AG10803 (cell line): ENCODE results near the gene MGAT5.

Source experiments
- DNase-seq: peaks from one replicate; pipeline ENCODE4 v3.0.0; 2010; ENCODE audit warnings: low read depth
- H3K4me3 ChIP-seq: 2 replicates; pipeline ENCODE4 v1.5.1; 2011; ENCODE audit warnings: mild to moderate bottlenecking, low read length, control low read depth
- TF ChIP-seq, protein P1 (sequence below): conservative IDR thresholded peaks from 2 replicates; pipeline ENCODE4 v1.5.1; 2011; ENCODE audit warnings: mild to moderate bottlenecking, low read length, control low read depth, inconsistent platforms

The MGAT5 gene

DNA sequence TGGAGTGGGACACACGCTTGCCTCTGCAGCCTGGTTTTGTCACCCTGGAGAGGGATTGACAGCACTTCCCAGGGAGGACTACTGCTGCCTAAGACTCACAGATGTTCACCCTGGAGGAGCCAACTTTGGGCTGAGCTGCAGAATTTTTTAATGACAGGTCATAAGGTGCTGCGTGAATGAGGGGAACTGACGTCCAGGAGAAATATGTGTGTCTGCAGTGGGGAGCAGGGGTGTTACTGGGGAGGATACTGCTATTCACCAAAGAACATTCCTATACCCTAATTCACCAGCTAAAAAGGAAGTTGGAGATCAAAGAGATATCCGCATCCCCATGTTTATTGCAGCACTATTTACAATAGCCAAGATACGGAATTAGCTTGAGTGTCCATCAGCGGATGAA, 144.4 kb downstream of the MGAT5 start:
- TF ChIP-seq, protein P1, sequence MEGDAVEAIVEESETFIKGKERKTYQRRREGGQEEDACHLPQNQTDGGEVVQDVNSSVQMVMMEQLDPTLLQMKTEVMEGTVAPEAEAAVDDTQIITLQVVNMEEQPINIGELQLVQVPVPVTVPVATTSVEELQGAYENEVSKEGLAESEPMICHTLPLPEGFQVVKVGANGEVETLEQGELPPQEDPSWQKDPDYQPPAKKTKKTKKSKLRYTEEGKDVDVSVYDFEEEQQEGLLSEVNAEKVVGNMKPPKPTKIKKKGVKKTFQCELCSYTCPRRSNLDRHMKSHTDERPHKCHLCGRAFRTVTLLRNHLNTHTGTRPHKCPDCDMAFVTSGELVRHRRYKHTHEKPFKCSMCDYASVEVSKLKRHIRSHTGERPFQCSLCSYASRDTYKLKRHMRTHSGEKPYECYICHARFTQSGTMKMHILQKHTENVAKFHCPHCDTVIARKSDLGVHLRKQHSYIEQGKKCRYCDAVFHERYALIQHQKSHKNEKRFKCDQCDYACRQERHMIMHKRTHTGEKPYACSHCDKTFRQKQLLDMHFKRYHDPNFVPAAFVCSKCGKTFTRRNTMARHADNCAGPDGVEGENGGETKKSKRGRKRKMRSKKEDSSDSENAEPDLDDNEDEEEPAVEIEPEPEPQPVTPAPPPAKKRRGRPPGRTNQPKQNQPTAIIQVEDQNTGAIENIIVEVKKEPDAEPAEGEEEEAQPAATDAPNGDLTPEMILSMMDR: no peak
- no peak overlapping the region for H3K4me3 ChIP-seq
- peak; percentile 90 for DNase-seq

DNA sequence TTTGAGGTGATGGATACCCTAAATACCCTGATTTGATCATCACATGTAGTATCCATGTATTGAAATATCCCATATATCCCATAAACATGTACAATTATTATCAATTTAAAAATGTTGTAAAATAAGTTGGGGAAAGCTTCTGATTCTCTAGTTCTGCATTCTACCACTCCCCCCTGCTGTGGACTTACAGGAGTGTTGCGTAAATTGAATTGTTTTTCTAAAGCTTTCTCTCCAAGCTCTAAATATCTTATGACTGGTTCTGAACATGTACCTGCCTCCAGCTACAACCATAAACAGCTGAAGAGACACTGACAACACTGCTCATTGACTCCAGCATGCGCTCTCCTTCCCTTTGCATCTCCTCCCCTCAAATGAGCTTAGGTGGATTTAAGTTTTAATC, 145.2 kb downstream of the MGAT5 start:
- TF ChIP-seq, protein P1: no peak
- peak; percentile 17 for DNase-seq

DNA sequence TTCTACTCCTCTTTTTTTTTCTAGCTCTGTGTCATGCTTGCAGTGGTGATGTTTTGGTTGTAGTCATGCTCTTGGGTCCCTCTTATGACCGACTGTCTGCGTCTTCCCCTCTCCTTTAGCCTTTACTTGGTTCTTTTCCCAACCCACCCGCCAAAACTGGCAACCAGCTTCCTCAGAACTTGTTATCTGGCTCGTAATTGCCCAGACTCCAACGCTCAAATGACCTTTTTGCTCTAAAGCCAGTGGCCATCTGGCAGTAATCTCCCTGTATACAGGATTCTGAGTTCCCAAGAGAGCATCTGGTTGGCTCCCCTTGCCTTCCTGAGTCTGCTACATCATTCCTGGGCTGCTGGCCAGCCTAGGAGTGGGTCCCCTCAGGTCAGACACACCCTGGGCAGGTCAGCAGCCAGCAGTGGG, 147.2 kb downstream of the MGAT5 start:
- peak; percentile 57 for DNase-seq
- TF ChIP-seq, protein P1: no peak
- H3K4me3 ChIP-seq: no peak overlapping the region

More for the DNA sequence above, 145.2 kb downstream of the MGAT5 start:
- no peak overlapping the region for H3K4me3 ChIP-seq

DNA sequence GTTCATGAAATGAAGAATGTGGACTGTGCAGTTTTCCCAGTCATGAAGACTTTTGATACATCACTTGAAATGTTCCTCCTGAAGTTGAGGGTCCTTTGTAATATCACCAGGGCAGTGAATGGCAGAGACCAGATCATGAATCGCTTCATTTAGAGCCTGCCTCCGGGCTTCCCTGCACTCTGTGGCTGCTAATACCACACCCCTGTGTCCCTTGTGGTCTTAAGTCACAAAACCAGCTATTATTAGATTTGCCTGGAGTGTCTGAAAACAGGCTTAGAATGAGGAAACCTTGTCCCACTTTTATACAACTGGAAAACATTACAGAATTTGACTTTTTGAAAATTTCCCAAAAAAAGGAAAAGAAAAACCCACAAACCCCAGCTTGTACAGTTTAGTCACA, 147.9 kb downstream of the MGAT5 start:
- DNase-seq: peak; percentile 53
- TF ChIP-seq, protein P1: no peak; the same call in 1 of the 2 replicates
- no peak overlapping the region for H3K4me3 ChIP-seq

DNA sequence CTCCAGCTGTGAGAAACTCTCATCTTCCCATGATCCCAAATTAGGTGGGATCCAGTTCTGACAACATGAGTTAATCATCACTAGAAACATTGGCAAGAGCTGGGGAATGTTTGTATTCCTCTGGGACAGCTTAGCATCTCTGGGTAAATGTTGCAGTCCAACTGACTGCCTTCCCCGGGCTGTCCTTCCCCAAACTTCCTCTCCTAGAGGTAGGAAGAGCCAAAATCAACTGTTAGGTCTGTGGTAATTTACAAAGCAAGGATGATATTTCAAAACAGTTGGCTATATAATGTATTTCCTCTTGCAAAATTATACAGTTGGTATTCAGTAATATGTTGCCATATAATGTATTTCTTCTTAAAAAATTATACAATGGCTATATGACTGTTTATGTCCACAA, 148.5 kb downstream of the MGAT5 start:
- DNase-seq: peak; percentile 96
- TF ChIP-seq, protein P1: no peak; the same call in 1 of the 2 replicates
- H3K4me3 ChIP-seq: no peak overlapping the region

DNA sequence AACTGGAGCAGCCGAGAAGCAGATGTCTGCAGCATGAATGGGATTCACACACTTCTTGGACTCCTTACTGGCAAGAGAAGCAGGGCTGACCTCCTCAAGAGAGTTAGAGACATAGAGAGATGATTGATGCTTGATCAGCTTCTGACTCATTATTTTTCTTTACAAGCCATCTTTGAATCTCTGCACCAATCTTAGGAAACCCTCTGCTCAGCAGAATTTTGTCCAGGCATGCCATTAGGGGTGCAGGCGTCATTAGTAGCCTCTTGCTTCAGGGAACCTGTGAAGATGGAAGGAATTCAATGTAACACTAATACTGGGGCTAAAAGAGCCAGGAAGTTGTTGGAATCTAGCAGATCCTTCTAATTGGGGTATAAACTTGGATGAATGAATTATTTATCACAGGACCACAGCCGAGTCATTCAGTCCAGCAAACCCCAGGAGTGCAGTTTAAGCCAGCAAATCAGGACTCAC, 151.8 kb downstream of the MGAT5 start:
- peak; percentile 67 for DNase-seq
- TF ChIP-seq, protein P1: no peak
- no peak overlapping the region for H3K4me3 ChIP-seq

DNA sequence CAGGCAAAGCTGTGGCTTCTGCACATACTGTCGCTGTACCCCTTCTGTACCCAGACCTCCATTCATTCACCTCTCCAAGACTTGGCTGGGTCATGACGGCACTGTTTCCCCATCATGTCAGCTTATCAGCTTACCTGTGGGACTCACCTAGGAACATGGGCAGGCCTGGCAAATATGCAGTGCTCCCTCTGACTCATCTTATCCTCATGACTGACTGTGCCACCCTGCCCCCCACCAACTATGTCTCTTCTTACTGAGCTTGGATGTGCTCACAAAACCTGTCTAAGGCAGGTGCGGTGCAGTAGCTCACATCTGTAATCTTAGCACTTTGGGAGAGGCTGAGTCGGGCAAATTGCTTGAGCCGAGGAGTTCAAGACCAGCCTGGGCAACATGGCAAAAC, 152.4 kb downstream of the MGAT5 start:
- DNase-seq: no peak
- TF ChIP-seq, protein P1: no peak

More for the DNA sequence above, 152.4 kb downstream of the MGAT5 start:
- H3K4me3 ChIP-seq: no peak overlapping the region
